Raji (cell line): ENCODE measurements around the gene UBASH3A.

ENCODE experiments used
- POLR2A ChIP-seq: IDR thresholded peaks from 2 replicates; pipeline ENCODE4 v1.6.1; 2011; ENCODE audit warnings: low read depth, low read length, control low read depth; ENCODE audit not compliant: insufficient read depth

UBASH3A gene

DNA sequence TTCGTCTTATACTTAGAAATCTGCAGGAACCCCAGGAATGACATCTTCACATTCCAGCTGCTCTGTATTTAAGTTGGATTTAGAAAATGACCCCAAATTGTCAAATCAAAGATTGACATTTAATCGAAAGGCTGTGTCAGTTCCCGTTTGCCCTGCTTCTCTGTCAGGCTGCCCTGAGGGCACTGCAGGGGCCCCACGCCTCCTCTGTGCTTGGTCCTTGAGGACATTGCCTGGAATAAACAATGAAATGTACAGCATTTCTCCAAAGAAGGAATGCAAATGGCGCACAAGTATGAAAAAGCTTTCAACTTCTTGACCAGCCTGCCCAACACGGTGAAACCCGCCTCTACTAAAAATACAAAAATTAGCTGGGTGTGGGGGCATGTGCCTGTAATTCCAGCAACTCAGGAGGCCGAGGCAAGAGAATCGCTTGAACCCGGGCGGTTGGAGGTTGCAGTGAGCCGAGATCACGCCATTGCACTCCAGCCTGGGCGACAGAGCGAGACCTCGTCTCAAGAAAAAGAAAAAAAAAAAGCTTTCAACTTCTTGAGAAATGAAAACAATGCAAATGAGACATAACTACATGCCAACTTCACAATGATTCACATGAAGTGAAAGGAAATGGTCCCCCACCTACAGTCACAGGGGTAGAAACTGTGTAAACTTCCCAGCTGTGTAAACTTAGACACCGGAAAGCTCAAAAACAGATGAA, 10.8 kb upstream of the UBASH3A start:
- TF ChIP-seq POLR2A, result no peak

DNA sequence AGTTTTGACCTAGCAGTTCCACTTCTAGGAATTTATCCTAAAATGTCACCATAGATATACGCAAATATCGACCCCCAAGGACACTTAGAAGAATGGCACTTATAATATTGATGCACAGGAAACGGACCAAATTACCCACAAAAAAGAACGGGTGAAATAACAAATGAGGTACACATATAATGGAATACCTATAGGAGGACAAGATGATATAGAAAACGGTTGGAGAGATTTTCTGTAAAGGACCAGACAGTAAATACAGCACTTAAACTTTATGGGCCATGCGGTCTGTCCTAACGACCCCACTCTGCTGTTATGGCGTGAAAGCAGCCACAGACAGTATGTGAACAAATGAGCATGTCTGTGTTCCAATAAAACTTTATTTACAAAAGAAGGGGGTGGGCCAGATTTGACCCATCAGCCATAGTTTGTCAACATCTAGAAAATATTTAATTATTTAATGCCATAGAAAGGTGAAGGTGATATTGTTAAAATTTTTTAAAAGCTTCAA, 10.2 kb upstream of the UBASH3A start:
- no peak for TF ChIP-seq POLR2A

DNA sequence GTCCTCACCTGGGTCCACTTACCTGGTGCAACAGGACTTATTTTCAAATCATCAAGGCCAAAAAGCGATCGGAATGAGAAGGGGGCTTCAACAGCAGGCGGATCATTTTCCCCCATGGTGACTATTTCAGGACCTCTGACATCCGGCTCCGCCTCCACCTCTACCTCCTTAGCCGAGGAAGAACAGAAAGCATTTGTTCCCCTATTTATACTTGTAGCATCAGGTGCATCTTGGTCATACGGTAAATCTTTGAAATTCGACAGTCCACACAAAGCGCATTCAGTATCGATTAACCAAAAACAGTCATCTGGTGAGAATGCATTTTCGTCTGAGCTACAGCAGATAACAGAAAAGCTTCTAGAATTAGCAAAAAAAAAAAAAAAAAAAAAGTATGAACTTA, 8.4 kb upstream of the UBASH3A start:
- TF ChIP-seq POLR2A, result no peak

DNA sequence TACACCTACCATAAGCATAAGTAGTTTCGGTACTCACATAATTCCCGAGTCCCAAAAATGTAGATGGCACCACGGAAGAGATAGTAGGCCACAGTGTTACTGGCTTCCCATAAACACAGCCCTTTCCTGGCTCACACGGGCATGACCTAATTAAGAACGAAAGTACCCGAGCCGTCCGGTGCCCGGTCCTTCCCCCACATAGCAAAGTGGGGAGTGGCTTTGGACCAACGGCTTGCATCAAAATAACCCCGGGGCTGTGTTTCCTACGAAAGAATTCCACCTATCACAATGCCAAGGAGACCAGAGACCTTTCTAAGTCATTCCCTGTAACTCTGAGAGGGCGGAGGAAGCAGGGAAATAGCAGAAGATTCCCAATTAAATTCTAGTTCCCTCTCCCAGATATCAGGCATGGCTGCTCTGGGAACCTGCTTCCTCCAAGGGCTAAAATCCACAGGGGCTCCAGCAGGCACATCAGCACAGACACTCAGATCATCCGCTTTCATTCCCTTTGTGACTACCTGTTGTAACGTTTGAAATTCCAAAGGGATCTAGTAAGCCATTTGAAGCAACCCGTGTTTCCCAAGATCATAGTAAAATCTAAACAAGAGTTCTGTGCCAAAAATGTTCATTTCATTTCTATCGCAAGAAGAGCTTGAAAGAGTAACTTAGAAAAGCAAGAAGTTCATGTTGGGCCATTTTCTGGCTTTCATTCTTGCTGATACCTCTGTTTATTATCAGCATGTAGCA, 7.6 kb upstream of the UBASH3A start, which contains the start of gene TMPRSS3:
TMPRSS3 (minus strand) TSS at position 148 of the 747 bp plus-strand sequence. CDS start 635 bp downstream, outside the sequence.
- TF ChIP-seq POLR2A, result no peak

DNA sequence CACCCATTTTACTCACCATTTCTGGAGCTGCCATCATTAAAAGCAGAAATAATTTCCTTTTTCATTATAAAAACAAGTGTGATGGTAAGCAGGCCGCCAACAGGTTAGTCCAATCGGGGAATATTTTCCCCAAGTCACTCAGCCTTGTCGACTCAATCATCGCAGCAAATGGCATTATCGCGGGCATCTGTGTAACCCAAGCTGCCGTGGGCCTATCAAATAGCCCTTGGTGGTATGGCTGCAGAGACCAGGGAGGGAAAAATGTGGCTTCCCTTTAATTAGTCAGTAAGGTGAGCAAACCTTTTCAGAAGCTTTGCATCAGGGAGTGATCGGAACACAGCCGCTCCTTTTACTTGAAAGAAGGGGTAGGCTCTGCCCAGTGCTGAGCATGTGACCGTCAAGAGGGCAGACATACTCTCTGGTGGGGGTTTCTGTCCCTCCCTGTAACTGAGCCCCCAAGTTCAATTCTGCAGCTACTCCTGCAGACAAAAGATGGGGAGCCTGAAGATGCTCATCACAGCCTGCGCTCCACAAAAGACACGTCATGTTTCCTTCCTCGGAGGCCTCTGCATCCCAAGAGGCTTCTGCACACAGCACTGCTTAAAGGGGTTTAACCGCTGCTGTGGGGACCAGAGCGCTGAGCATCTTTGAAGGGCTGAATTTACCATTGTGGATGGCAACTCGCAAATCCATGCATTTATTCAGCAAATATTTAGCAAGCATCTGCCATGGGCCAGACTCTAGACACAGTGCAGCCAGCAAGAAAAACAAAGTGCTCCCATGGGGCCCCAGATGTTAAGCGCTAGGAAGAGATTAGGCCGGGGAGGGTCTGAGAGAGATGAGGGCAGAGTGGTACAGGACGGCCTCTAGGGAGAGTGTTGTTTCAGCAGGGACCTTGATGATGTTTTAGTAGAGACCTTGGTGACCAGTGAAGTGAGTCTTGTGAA, 6.6 kb upstream of the UBASH3A start:
- no peak for TF ChIP-seq POLR2A

DNA sequence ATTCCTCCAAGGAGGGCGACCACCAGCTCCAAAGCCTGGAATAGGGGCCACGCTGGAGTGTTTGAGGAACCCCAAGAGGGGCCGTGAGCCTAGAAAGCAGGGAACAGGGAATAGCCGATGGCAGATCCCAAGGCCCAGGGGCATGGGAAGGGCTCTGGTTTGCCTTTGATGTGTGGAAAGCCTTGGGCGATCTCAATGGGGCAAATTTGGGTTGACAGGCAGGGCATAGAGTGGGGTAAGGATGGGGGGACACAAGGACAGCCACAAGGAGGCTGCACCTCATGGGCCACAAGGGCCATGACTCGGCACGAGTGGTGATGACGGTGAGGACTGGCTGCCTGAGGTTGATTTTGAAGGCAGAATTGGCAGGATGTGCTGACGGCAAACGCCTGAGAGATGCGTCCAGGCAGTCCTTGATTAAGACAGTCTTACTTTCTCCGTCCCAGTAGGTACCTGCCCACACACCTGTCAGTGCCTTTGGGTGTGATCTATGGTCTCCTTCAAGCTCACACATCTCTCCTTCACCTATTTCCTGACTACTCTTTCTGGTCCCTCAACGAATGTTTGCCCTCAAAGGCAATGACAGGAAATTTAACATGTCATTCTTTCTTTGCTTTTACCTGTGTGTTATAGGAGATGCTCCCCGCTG, 5.8 kb upstream of the UBASH3A start:
- no peak for TF ChIP-seq POLR2A

DNA sequence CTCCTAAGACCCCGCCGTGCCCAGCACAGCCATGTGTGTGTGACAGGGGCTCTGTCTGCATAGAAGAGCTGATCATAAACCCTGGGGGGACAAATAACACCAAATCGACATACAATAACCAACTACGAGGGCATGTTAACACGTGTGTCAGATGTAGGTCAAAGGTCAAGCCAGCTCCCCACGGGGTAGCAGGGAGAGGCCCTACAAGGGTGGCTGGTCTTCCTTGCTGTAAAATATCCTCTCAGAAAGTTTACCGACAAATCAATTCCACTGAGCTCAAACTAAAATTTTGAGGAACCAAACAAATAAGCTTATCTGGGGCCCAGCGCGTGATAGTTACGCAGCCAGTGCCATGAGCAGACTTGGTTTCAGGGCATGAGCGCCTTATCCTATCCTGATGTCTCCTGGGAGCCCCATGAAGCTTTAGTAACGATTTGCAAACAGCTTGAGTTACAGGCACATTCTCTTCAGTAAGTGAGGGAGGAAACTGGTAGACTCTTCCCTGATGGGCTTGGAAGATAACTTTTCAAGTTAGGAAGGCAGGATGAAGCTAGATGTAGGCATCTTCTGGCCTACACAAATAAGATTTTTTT, 5.2 kb upstream of the UBASH3A start:
- no peak for TF ChIP-seq POLR2A

DNA sequence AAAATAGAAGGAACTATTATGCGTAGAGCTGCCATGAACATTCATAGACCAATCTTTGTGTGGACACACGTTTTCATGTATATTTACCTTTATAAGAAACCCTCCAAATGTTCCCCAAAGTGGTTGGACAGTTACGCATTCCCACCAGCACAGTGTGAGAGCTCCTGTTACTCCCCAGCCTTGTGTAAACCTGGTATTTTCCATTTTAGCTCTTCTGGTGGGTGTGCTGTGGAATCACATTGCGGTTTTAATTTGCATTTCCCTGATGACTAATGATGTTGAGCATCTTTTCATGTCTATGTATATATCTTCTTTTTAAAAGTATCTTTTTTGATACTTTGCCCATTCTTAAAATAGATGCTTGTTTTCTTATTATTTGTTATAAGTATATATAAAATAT, 3.2 kb upstream of the UBASH3A start:
- TF ChIP-seq POLR2A, result no peak

DNA sequence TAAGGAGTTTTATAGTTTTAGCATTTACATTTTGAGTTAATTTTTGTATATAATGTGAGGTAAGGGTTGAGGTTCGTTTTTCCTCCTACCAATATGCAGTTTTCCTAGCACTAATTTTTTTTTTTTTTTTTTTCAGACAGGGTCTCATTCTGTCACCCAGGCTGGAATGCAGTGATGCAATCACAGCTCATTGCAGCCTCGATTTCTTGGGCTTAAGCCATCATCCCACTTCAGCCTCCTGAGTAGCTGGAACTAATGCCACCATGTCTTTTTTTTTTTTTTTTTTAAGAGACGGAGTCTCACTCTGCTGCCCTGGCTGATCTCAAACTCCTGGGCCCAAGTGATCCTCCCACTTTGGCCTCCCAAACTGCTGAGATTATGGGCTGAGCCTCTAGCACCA, 2.5 kb upstream of the UBASH3A start:
- TF ChIP-seq POLR2A, result no peak

DNA sequence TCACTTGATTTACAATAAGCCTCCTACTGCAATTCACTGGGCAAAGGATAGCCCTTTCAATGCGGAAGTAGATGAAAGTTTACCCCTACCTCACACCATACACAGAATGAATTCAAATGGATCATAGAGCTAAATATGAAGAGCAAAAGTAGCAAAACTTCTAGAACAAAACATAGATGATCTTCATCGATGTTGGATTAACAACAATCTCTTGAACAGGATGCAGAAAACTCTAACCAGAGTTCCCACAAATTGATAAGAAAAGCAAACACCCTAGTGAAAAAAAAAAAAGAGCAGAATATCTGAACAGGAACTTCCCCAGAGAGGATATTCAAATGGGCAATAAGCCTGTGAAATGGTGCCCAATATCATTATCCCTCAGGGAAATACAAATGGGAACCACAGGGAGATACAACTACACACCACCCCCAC, 1.9 kb upstream of the UBASH3A start:
- TF ChIP-seq POLR2A, result no peak

DNA sequence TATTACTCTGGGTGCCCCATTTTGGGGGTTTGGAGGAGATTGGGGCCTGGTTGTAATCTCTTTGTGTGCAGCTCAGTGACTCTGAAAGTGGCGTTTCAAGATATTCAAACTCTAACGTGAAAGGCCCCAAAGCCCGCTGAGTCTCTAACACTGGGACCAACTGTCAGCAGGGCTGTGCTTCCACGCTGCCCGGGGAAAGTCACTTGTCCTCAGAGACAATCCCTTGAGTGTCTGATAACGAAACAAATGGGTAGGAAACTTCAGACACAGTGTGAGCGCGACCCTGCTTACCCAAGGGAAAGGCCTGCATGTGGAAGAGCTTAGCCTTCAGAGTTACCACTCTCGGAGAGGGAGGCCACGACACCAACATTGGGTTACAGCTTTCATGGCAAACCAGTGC, 837 bp downstream of the UBASH3A start:
- TF ChIP-seq POLR2A, result no peak

DNA sequence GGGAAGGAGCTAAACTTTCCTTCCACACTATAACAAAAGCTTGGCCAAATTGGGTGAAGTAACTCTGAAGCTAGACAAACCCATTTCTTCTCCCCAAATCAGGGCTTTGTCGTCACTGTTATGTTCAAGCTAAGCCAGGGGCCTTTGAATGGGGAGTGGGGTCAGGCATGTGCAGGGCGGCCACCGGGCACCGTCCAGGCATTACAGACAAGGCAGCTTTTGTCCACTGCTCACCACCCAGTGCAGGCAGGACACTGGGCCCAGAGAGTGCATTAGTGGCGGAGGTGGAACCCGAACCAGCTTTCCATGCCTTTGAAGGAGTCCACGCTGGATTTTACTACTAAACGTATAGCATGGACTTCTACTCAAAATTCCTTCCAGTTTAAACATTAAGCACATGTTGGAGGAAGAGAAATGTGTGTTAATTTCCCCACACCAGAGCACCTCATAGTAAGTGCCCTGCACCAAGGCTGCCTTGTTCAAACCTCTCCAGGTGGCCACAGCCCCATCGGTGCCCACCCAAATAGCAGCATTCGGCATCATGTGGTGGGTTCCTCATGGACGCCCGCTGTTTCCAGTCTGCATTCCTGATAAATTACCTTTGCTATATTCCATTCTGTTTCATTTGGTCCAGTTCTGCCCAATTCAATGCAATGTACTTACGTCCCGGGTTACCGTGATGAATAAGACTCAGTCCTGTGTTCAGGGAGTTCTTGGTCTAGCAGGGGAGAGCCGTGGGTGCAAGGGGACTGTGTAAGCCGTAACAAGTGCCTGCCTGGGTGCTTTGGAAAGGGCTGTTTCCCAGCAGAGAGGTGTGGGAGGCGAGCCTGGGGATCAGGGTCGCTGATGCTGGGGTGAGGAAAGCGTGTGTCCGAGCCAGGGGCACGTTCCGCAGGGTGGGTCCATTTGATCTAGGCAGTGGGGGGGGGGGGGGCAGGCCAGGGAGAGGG, 1.6 kb downstream of the UBASH3A start:
- TF ChIP-seq POLR2A, result no peak

DNA sequence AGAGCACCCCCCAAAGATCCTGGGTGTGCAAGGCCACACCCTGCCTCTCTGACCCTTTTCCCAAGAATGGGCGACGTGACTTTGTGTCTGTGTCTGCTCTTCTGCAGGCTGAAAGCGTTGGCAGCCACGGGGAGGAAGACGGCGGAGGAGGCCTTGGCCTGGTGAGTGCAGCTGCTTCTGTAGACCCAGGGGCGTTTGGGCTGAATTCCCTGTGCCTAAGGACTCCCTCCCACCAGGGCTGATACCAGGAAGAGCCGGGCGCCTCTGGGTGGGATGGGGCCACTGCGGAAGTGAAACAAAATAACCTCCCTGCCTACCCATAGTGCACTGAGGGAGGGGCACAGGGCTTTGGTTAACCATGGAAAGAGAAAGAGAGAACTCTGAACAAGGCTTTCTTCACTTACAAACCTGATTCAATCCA, 2.5 kb downstream of the UBASH3A start:
- no peak for TF ChIP-seq POLR2A
